ENCODE measurements around the gene KLRD1.
A peak's percentile ranks its signal among the peaks of the same experiment; 100 is the strongest.
"Not testable (repeated sequence)": the region's sequence is repeated elsewhere in the genome, so short reads cannot be mapped to it uniquely, and the experiment has no call there.

The KLRD1 gene

GRCh38 chr12:10369557-10370415 is 62.1 kb downstream of the KLRD1 start:
- peak; percentile 63 for DNase-seq

GRCh38 chr12:10371893-10372535 is 64.3 kb downstream of the KLRD1 start:
- DNase-seq: not testable (repeated sequence)

- peak; percentile 47 for DNase-seq
Observed at GRCh38 chr12:10372559-10372958, 64.9 kb downstream of the KLRD1 start.

- no peak for DNase-seq
Observed at GRCh38 chr12:10374624-10375018, 67.0 kb downstream of the KLRD1 start.

- DNase-seq: peak; percentile 63
Observed at GRCh38 chr12:10378737-10379136, 71.1 kb downstream of the KLRD1 start.
